Endothelial cell of umbilical vein (primary cell): ENCODE data around the gene TOP3B. TPM values are rescaled to one million over a fixed set of nuclear protein-coding genes. Genes with fewer than 3 reads are reported as not detected.

ENCODE experiments used
- BruUV-seq: library from RNA; stranded (reverse); fragments of 400-500 nt; replicated peaks from 2 replicates; lab custom pipeline; 2021; lab: Mats Ljungman, UMichigan
- CTCF ChIA-PET: fragments of 300-600, 350-600 bp; sonication (Branson Sonifier 250); formaldehyde crosslinking; loops from one replicate; lab custom pipeline; 2021; ENCODE audit warnings: antibody characterized with exemption, inconsistent platforms; lab: Charles Lee
- POLR2A ChIA-PET: fragments of 300-600, 350-600 bp; sonication (Branson Sonifier 250); formaldehyde crosslinking; loops from one replicate; lab custom pipeline; 2021; ENCODE audit warnings: antibody characterized with exemption, inconsistent platforms; lab: Charles Lee
- DNase-seq: peaks from one replicate; pipeline ENCODE4 v3.0.0-alpha.2; 2011; ENCODE audit warnings: low read depth, low spot score
- FAIRE-seq: peaks from 2 replicates; lab custom pipeline; 2011; peaks lifted over from hg19 to GRCh38; lab: Jason Lieb, UNC
- H2AFZ ChIP-seq: 2 replicates; pipeline ENCODE4 v1.6.0; 2012; ENCODE audit warnings: low read depth, low read length, control low read depth, inconsistent platforms
- H3K27ac ChIP-seq: 2 replicates; pipeline ENCODE4 v1.5.1; 2011; ENCODE audit warnings: low read depth, mild to moderate bottlenecking, control low read depth, low read length, moderate library complexity; ENCODE audit not compliant: insufficient read depth
- H3K27me3 ChIP-seq, 2 experiments: 2 replicates each; pipeline versions ENCODE4 v1.6.0 to v1.6.1; 2011; ENCODE audit warnings: low read length in 2 of 2, mixed read lengths in 1 of 2; ENCODE audit not compliant: control insufficient read depth in 2 of 2, insufficient read depth in 2 of 2
- H3K36me3 ChIP-seq, 2 experiments: 2 replicates in 1 of 2; 3 replicates in 1 of 2; pipeline ENCODE4 v1.5.1; 2011; ENCODE audit warnings: low read length in 2 of 2, mild to moderate bottlenecking in 1 of 2, moderate library complexity in 1 of 2; ENCODE audit not compliant: control insufficient read depth in 2 of 2, insufficient read depth in 2 of 2; ENCODE audit errors: extremely low read depth in 1 of 2
- H3K4me1 ChIP-seq: 3 replicates; pipeline ENCODE4 v1.5.1; 2011; ENCODE audit warnings: mild to moderate bottlenecking, low read length; ENCODE audit not compliant: control insufficient read depth, insufficient read depth; ENCODE audit errors: extremely low read depth
- H3K4me2 ChIP-seq: 2 replicates; pipeline ENCODE4 v1.6.1; 2011; ENCODE audit warnings: low read length, control low read depth, mixed read lengths; ENCODE audit not compliant: insufficient read depth
- H3K4me3 ChIP-seq, 3 experiments: fragments of 200-600 bp in 1 of 3; sonication (generic), shearing (Covaris generic) in 1 of 3; replicated peaks in 1 of 3; 2 replicates each; pipeline ENCODE4 v1.5.1; 2011 to 2016; ENCODE audit warnings: control low read depth in 3 of 3, low read length in 3 of 3, mild to moderate bottlenecking in 2 of 3, inconsistent platforms in 1 of 3, low read depth in 1 of 3, moderate library complexity in 1 of 3; ENCODE audit not compliant: insufficient read depth in 1 of 3
- H3K79me2 ChIP-seq: 2 replicates; pipeline ENCODE4 v1.6.0; 2012; ENCODE audit warnings: low read length, inconsistent platforms; ENCODE audit not compliant: control insufficient read depth, insufficient read depth
- H3K9ac ChIP-seq: replicated peaks from 2 replicates; pipeline ENCODE3; 2011; ENCODE audit warnings: low read length, control low read depth; ENCODE audit not compliant: insufficient read depth; ENCODE audit errors: extremely low read depth
- H3K9me1 ChIP-seq: replicated peaks from 3 replicates; pipeline ENCODE4 v1.6.0; 2011; ENCODE audit warnings: mild to moderate bottlenecking, low read length; ENCODE audit not compliant: control insufficient read depth, insufficient read depth; ENCODE audit errors: extremely low read depth
- H3K9me3 ChIP-seq: replicated peaks from 2 replicates; pipeline ENCODE4 v1.5.1; 2012; ENCODE audit warnings: low read length, inconsistent platforms; ENCODE audit not compliant: control insufficient read depth, insufficient read depth
- H4K20me1 ChIP-seq: replicated peaks from 2 replicates; pipeline ENCODE3; 2011; ENCODE audit warnings: mild to moderate bottlenecking, low read length; ENCODE audit not compliant: control insufficient read depth, insufficient read depth; ENCODE audit errors: extremely low read depth
- EZH2 ChIP-seq: IDR thresholded peaks from 2 replicates; pipeline ENCODE4 v1.6.1; 2012; ENCODE audit warnings: borderline replicate concordance, low read depth, mild to moderate bottlenecking, moderate library complexity, low read length, inconsistent platforms; ENCODE audit not compliant: severe bottlenecking
- FOS ChIP-seq: IDR thresholded peaks from 2 replicates; pipeline ENCODE4 v1.6.1; 2011; ENCODE audit warnings: mild to moderate bottlenecking, low read length, moderate library complexity, borderline replicate concordance; ENCODE audit not compliant: insufficient read depth
- GATA2 ChIP-seq: IDR thresholded peaks from 2 replicates; pipeline ENCODE4 v1.7.0; 2011; ENCODE audit warnings: low read depth, mild to moderate bottlenecking, moderate library complexity, mixed read lengths, low read length; ENCODE audit not compliant: insufficient read length, insufficient read depth
- JUN ChIP-seq: IDR thresholded peaks from 2 replicates; pipeline ENCODE4 v1.6.1; 2011; ENCODE audit warnings: borderline replicate concordance, low read depth; ENCODE audit not compliant: insufficient read length, insufficient read depth
- MYC ChIP-seq: IDR thresholded peaks from one replicate; pipeline ENCODE4 v1.6.1; 2011; ENCODE audit warnings: mild to moderate bottlenecking, low read depth, low read length
- POLR2A ChIP-seq: IDR thresholded peaks from 2 replicates; pipeline ENCODE4 v1.6.1; 2012; ENCODE audit warnings: low read depth, mild to moderate bottlenecking, control low read depth, low read length
- POLR2AphosphoS5 ChIP-seq: IDR thresholded peaks from 2 replicates; pipeline ENCODE4 v1.6.1; 2012; ENCODE audit warnings: low read depth, mild to moderate bottlenecking, control low read depth, low read length, moderate library complexity; ENCODE audit not compliant: insufficient read depth
- dilution Hi-C: fragments of 300-500 bp; cut with MboI; formaldehyde crosslinking; loops from one replicate; pipeline ENCODE4 v1.15.0; 2019; ENCODE audit warnings: low sequenced_read_pairs; ENCODE audit not compliant: extremely low pct_ligation_motif_present
- intact Hi-C: fragments of 100-400 bp; cut with micrococcal nuclease; formaldehyde crosslinking; loops from one replicate; pipeline ENCODE4 v1.10.0; 2022
- polyA plus RNA-seq, 4 experiments: library from polyadenylated mRNA; depleted of rRNA in 3 of 4; stranded (reverse) in 3 of 4; unstranded in 1 of 4; fragments of >200 nt; gene quantifications; 2 replicates each; pipeline versions ENCODE4 v1.2.1 to v1.2.3, GENCODE V29; 2011 to 2012; ENCODE audit warnings: missing spikeins in 1 of 4
- total RNA-seq: library from RNA; stranded (reverse); gene quantifications from 2 replicates; pipeline ENCODE4 v1.2.3, GENCODE V29; 2021
- TF ChIP-seq, protein P1 (sequence below): IDR thresholded peaks from 2 replicates; pipeline ENCODE4 v1.6.1; 2011; ENCODE audit not compliant: insufficient read depth, insufficient read length
- TF ChIP-seq, protein P2 (sequence below), 2 donors: IDR thresholded peaks; 1 replicate in 1 of 2; 2 replicates in 1 of 2; pipeline ENCODE4 v1.5.1; 2011; ENCODE audit warnings: low read length in 2 of 2, mild to moderate bottlenecking in 2 of 2, moderate library complexity in 2 of 2, control low read depth in 1 of 2, inconsistent platforms in 1 of 2, low read depth in 1 of 2; ENCODE audit not compliant: insufficient read depth in 1 of 2; ENCODE audit errors: extremely low read depth in 1 of 2

Gene TOP3B
- total and polyA plus RNA-seq, 2 donors (not counting 3 experiments of a cell fraction or from before 2014, with no cell fraction given): 25.2 to 56.5 TPM

DNA sequence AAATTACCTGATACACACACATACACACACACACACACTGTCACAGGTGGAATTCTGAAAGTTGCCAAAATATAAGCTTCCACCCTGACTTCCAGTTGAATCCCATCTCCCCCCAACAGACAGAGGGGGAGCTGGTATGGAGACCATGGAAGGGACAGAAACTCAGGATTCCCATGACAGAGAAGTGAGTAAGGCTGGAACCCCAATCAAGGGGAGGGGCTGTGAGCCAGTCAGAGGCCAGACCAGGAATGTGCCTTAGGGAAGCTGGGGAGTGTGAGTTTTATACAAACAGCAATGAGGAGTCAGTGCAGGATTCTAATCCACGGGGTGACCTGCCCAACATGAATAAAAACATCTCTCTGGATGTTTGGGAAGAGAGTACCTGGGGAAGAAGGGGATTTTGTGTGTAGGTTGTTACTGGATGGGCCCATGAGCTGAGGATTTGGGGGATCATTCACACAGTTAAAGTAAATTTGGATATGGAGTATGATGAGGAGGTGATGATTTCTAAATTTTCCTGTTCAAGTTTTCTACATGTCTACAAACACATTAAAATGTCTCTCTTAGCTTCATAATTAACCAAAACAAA, 38.7 kb upstream of the TOP3B start:
- intact Hi-C loops: no loop called here
- FAIRE-seq (no peak), DNase-seq (no peak)
- Histone ChIP-seq H3K36me3 (no peaks in the 10 kb centered on the region), H3K9me3 (no peaks in the 10 kb centered on the region), H4K20me1 (no peaks in the 10 kb centered on the region), H3K27me3 (peaks cover 0 to 2% of the 10 kb centered on the region in 2 experiments), H2AFZ (no peak overlapping the region), H3K27ac (no peak overlapping the region), H3K9ac (no peak overlapping the region), H3K9me1 (no peaks in the 10 kb centered on the region), H3K4me2 (no peak overlapping the region), H3K4me3 (no peak overlapping the region), H3K4me1 (no peaks in the 10 kb centered on the region), H3K79me2 (no peaks in the 10 kb centered on the region)
- ChIA-PET CTCF (interaction anchor here (0.6 to 0.9 kb wide), 2 partner anchors 21 to 555 kb away, joined by 3 read pairs; no protein-coding TSS in a partner anchor), POLR2A (no interaction called here)
- dilution Hi-C loops: no loop called here
- TF ChIP-seq MYC: no peak
- TF ChIP-seq POLR2A: no peak
- TF ChIP-seq JUN: no peak
- no peak for TF ChIP-seq FOS
- TF ChIP-seq EZH2: no peak
- TF ChIP-seq POLR2AphosphoS5: no peak
- TF ChIP-seq, protein P1, sequence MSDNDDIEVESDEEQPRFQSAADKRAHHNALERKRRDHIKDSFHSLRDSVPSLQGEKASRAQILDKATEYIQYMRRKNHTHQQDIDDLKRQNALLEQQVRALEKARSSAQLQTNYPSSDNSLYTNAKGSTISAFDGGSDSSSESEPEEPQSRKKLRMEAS: no peak
- TF ChIP-seq, protein P2, sequence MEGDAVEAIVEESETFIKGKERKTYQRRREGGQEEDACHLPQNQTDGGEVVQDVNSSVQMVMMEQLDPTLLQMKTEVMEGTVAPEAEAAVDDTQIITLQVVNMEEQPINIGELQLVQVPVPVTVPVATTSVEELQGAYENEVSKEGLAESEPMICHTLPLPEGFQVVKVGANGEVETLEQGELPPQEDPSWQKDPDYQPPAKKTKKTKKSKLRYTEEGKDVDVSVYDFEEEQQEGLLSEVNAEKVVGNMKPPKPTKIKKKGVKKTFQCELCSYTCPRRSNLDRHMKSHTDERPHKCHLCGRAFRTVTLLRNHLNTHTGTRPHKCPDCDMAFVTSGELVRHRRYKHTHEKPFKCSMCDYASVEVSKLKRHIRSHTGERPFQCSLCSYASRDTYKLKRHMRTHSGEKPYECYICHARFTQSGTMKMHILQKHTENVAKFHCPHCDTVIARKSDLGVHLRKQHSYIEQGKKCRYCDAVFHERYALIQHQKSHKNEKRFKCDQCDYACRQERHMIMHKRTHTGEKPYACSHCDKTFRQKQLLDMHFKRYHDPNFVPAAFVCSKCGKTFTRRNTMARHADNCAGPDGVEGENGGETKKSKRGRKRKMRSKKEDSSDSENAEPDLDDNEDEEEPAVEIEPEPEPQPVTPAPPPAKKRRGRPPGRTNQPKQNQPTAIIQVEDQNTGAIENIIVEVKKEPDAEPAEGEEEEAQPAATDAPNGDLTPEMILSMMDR (IDR thresholded peaks at IDR 0.05; ENCODE audit: extremely low read depth in 1 of 2, insufficient read depth in 1 of 2, low read depth in 1 of 2, low read length in 2 of 2): no peak
- TF ChIP-seq GATA2: no peak
- no TSS peak for BruUV-seq
